ENCODE results near the gene RAD51B. TPM values are rescaled to one million over a fixed set of nuclear protein-coding genes. Genes with fewer than 3 reads are reported as not detected.

Gene RAD51B
- total RNA-seq, 1 experiment from 2014 or later: 16.7 TPM

DNA sequence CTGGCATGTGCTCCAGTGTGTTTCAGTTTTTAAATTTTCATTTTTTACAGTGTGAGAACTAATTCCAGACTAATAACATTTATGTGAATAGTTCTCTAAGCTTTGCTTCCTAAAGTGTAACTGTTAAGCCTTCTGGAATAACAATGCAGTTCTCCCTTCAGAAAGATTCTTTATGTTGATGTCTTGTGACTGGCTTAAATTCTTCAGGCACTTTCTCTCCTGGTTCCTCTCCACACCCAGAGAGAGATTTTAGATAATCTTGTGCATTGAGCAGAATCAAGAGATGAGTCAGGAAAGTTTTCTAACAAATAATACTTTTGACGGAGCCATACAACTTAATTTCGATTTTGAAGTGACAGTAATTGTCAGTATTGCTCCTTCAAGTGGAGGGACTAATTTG lies 118.5 kb downstream of the RAD51B start:
- Histone ChIP-seq H2BK15ac (ENCODE audit: low read depth, low read length) (no peak overlapping the region), H3K4me2 (ENCODE audit: insufficient read depth, insufficient read length, low read length) (no peak overlapping the region), H3K14ac (ENCODE audit: insufficient read depth, low read length) (no peak overlapping the region), H2BK12ac (ENCODE audit: insufficient read length, low read depth, low read length) (no peak overlapping the region), H3K23ac (ENCODE audit: insufficient read length, low read depth, low read length) (no peak overlapping the region), H3T11ph (ENCODE audit: low read length) (no peak overlapping the region), H3K9me3 (ENCODE audit: control insufficient read depth, low read depth, low read length) (no peaks in the 10 kb centered on the region), H3K18ac (ENCODE audit: insufficient read length, low read depth, low read length) (no peak overlapping the region), H2AK5ac (ENCODE audit: insufficient read length, low read length) (peak overlapping the region; percentile 62), H4K5ac (ENCODE audit: insufficient read length, low read depth, low read length) (no peak overlapping the region), H4K8ac (replicated peaks; ENCODE audit: insufficient read length, low read depth, low read length) (no peak overlapping the region), H4K20me1 (ENCODE audit: control insufficient read depth, insufficient read depth, insufficient read length) (no peaks in the 10 kb centered on the region), H2BK5ac (ENCODE audit: insufficient read length, low read length) (no peak overlapping the region), H3K9ac (ENCODE audit: extremely low read depth, insufficient read length, low read length) (no peak overlapping the region), H2AFZ (ENCODE audit: low read length) (no peak overlapping the region), H2BK120ac (ENCODE audit: low read depth, low read length, poor library complexity, severe bottlenecking) (no peak overlapping the region), H3K4me1 (ENCODE audit: insufficient read depth, low read length) (peaks cover 15% of the 10 kb centered on the region; the same call in 1 of the 2 replicates), H2BK20ac (ENCODE audit: low read depth, low read length, poor library complexity, severe bottlenecking) (no peak overlapping the region), H3K79me2 (ENCODE audit: insufficient read depth, low read length) (no peaks in the 10 kb centered on the region), H3K23me2 (ENCODE audit: insufficient read length, low read depth, low read length, poor library complexity, severe bottlenecking) (no peaks in the 10 kb centered on the region), H3K56ac (ENCODE audit: insufficient read length, low read depth, low read length) (no peak overlapping the region), H3K79me1 (ENCODE audit: insufficient read depth, low read depth, low read length, poor library complexity, severe bottlenecking) (no peaks in the 10 kb centered on the region), H3K27ac (ENCODE audit: insufficient read length, low read depth, low read length) (no peak overlapping the region), H3K4ac (ENCODE audit: low read depth, low read length) (no peak overlapping the region), H4K91ac (ENCODE audit: insufficient read length, low read depth, low read length) (no peak overlapping the region), H3K27me3 (ENCODE audit: insufficient read depth, low read length) (no peaks in the 10 kb centered on the region)
- Mint-ChIP-seq H3K27ac (peak overlapping the region in 1 of 3 experiments; percentile 70; a peak in 2 of 7 replicates), H3K27me3 (ENCODE audit: low read depth) (no peaks in the 10 kb centered on the region; the same call in 1 of the 2 replicates), H3K4me1 (peaks cover 69 to 70% of the 10 kb centered on the region in 2 experiments), H3K4me3 (no peak overlapping the region), H3K9me3 (no peaks in the 10 kb centered on the region), H3K36me3 (ENCODE audit: insufficient read depth in 1 of 3, low read depth in 3 of 3) (no peaks in the 10 kb centered on the region)
- DNase-seq: no peak
- no CpG with 5 or more reads among the region's 2 CpGs for WGBS (ENCODE audit: extremely low coverage, insufficient read length, low lambda C conversion rate)
- TF ChIP-seq CTCF (conservative IDR thresholded peaks at IDR 0.05): no peak
